NCI-H2081 treated with DMSO at 0.1 percent for 48 hours (cell line): Measurements from ENCODE around the gene ZNF485.
"Not testable (repeated sequence)": the region's sequence is repeated elsewhere in the genome, so short reads cannot be mapped to it uniquely, and the experiment has no call there.

Experiments used
- DNase-seq: peaks from one replicate; lab custom pipeline; 2025; lab: John Stamatoyannopoulos, UW

The ZNF485 gene

GRCh38 chr10:43606323-43607198 lies at the start of gene ZNF485:
TSS of gene ZNF485 (plus strand) at chr10:43606438. CDS start at chr10:43607051, 613 bp downstream.
- no peak for DNase-seq

DNA sequence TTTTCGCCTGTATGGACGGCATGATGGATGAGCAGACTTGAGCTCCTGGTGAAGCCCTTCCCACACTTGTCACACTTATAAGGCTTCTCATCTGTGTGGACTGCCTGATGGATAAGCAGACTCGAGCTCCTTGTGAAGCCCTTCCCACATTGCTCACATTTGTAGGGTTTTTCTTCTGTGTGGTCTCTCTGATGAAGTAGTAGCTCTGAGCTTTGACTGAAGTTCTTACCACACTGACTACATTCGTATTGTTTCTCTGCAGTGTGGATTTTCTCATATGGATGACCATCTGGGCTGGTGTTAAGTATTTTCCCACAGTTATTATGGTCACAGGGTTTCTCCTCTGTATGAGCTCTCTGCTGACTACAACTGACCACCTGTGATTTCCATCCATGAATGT lies 49.0 kb upstream of the ZNF485 start:
- no peak for DNase-seq

DNA sequence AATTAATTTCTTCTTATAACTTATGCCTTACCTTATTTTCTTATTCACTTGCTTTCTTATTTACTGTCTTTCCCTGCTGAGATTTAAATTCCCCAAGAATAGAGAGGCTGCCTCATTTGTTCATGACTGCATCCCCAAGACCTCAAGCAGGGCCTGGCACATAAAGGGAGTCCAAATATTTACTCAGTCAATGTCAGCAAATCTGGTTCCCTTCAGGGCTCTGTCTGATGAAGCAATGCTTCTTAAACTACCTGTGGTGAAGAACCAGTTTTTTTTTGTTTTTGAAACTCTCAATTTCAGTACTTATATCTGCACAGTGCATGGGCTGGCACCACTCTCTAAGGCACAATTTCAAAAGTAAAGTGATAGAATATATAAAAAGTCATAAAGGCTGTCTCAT lies 36.6 kb upstream of the ZNF485 start:
- DNase-seq, result no peak

DNA sequence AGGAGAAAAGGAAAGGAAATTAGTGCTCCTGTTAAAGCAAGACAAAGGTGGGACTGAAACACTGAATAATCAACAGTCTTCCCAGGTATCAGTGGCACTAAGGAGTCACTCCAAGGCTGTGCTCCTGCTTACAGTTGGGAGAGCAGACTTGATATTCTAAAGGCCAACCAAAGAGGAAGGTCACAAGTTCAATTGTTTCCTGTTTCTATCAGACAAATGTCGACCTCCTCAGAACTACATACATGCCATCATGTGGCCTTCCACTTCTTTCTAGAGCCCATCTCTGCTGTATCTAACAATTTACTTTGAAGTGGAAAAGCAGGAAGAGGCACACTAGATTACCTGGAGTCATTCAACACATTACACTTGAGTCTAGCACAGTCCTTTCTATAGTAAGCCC lies 35.3 kb upstream of the ZNF485 start:
- DNase-seq, result no peak

GRCh38 chr10:43573250-43574000 lies 32.8 kb upstream of the ZNF485 start:
- DNase-seq, result no peak

GRCh38 chr10:43574001-43574892 lies 32.0 kb upstream of the ZNF485 start, which contains the start of gene ZNF239:
TSS of gene ZNF239 (minus strand) at chr10:43574616. CDS start at chr10:43558079, 16,537 bp downstream.
- no peak for DNase-seq

GRCh38 chr10:43574906-43575305 lies 31.3 kb upstream of the ZNF485 start:
- DNase-seq, result no peak

- DNase-seq, result no peak
These were observed 30.2 kb upstream of the ZNF485 start for GRCh38 chr10:43576062-43576461.

- DNase-seq, result no peak
These were observed 29.7 kb upstream of the ZNF485 start for GRCh38 chr10:43576580-43576979.

DNA sequence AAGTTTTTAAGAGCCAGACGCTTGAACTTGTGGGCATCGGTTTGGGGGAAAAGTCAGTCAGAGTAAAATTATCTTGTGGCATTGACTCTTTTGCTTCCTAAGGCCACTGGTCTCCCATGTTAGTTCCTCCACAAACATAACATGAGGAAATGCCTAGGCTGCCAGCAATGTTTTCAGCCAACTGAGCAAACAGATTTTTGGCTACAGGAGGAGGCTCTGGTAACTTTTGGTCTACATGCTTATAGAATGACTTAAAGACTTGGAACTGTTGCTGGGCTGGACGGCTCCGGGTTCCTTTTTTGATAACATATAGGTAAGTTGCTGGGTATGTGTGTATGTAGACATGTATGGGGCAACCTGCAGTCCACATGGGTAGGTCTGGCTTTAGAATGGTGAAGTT lies 22.2 kb upstream of the ZNF485 start:
- no peak for DNase-seq

DNA sequence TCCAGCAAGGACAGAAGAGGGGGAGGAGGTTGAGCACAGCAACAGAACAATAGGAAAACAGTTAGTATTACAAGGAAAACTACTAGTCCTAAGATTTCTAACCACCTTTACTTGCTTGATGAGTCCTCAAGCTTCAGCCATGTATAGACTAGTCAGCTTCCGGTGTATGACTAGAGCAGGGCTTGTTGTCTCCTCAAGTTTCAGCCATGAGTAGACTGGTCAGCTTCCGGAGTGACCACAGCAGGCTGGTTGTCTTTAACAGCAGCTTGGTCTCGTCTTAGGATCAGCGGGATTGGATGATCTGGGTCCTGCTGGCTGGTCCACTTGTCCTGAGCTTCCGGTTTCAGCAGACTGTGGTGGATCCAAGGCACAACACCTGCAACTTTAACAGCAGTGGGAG lies 21.2 kb upstream of the ZNF485 start:
- DNase-seq, result no peak

DNA sequence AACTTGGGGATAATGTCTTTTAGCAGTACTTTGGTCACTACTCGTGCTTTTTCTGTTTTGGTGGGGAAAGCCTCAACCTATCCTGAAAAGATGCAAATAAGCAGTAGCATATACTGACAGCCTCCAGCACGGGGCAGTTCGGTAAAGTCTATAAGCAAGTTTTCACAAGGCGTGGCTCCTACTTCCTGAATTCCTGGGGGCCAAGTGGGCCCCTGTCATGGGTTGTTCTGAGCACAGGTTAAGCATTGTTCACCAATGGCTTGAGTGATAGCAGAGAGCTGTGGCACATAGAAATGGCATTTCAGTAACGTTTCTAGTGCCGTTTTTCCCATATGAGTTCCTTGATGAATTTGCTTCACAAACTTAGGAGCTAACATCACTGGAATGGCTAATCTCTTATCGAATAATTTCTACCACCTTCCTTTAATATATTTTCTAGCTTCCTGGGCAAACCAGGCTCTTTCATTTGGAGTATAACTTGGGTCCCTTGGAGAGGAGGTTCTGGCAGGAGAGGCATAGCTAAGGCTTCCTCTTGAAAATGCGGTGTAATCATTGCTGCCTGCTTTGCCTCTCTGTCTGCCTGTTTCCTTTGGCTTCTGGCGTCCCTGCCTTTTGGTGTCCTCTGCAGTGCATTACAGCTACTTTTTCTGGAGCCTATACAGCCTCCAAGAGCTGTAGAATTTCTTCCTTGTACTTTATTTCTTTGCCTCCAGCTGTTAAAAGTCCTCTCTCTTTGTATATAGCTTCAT lies 20.1 kb upstream of the ZNF485 start:
- DNase-seq, result no peak

- DNase-seq, result not testable (repeated sequence)
These were observed 19.5 kb upstream of the ZNF485 start for GRCh38 chr10:43586730-43587115.

GRCh38 chr10:43591303-43591904 lies 14.8 kb upstream of the ZNF485 start:
- DNase-seq, result no peak

GRCh38 chr10:43594944-43595589 lies 11.2 kb upstream of the ZNF485 start:
- DNase-seq, result no peak

DNA sequence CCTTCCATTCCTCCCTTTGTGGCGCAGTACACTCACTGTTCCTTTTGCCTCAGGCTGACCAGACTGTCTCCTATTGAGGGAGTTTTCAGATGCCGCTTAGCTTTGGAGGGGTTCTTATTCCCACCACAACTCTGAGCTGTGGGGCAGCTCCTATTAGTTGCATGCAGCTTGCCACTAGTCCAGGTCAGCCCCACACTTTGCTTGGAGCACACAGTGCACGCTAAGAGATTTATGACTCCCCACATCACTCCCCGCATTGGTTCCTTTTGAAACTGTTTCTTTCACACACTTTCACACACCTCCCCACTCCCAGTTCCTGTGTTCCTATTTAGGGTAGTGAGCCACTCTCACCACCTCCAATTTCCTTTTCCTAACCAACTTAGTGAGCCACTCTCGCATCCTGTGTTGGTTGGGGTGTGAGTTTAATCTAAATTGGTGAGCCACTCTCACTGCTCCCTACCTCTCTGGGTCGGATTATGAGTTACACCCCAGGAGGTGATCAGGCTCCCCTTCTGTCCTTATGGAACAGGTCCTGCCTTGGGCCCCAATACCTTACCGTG lies 10.4 kb upstream of the ZNF485 start:
- no peak for DNase-seq

DNA sequence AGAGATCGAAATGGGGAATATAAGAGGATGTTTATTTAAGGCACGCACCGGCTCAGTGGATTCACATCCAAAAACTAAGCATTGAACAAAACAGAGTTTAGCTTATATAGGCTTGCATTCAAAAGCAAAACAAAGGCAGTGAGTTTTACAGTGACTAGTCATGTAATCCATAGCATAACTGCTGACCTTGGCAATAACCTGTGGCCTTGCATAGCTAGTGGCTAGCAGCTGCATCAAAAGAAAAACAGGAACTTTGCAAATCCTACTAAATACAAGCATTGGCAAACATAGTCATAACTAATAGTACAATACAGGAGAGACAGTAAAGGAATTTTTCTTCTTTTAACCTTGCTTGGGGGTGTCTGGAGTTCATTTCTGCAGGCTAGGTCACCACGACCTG lies 9.7 kb upstream of the ZNF485 start:
- no peak for DNase-seq

DNA sequence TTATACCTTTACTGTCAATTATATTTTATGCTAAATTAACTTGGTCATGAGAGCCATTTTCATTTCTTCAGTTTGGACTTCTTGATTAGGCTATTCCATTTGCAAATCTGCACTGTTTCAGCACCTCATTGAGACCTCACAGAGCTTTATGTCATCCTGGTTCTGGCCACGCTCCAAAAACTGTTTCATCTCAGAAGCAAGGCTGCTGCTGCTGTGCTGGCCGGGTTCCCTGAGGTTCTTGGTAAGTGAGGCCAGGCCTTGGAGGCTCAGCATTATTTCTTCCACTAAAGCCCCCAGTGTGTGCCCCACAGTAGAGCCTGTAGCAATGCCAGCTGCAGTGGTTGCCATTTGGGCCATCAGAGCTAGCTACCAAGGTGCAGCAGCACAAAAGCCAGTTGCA lies 7.8 kb upstream of the ZNF485 start:
- DNase-seq, result no peak

DNA sequence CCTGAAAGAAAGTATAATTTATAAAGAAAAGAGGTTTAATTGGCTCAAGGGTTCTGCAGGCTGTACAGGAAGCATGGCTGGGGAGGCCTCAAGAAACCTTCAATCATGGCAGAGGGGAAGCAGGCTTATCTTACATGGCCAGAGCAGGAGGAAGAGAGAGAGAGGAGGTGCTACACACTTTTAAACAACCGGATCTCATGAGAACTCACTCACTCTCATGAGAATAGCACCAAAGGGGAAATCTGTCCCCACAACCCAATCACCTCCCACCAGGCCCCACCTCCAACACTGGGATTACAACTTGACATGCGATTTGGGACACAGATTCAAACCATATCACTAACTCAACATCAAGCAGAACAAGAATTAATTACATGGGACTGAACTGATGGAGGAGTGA lies 6.9 kb upstream of the ZNF485 start:
- no peak for DNase-seq

- not testable (repeated sequence) for DNase-seq
These were observed 4.7 kb upstream of the ZNF485 start for GRCh38 chr10:43601576-43601975.
